ENCODE results near the gene CLCF1. TPM values are rescaled to one million over a fixed set of nuclear protein-coding genes. Genes with fewer than 3 reads are reported as not detected.

CLCF1 gene
- polyA plus RNA-seq, 1 donor from 2014 or later: not detected

DNA sequence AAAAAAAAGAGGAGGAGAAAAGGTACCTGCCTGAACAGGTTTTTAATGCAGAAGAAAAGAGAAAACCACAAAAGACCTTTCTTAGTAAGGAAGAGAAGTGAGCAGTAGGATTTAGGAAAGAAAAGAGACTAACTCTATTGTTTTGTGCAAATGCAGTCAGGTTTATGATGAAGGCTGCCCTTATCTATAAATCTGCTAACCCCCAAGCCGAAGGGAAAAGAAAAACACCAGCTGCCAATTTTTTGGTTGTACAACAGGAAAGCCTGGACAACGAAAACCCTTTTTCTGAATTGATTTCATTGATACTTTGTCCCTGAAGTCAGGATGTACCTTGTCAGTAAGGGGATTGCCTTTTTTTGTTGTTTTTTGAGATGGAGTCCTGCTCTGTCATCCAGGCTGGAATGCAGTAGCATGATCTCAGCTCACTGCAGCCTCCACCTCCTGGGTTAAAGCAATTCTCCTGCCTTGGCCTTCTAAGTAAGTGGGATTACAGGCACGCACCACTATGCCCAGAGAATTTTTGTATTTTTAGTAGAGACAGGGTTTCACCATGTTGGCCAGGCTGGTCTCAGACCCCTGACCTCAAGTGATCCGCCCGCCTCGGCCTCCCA lies 41.2 kb downstream of the CLCF1 start:
- Histone ChIP-seq H2AFZ (ENCODE audit: low read depth, low read length) (no peak overlapping the region), H3F3A (ENCODE audit: insufficient read depth, low read length, poor library complexity, severe bottlenecking) (no peaks in the 10 kb centered on the region)

DNA sequence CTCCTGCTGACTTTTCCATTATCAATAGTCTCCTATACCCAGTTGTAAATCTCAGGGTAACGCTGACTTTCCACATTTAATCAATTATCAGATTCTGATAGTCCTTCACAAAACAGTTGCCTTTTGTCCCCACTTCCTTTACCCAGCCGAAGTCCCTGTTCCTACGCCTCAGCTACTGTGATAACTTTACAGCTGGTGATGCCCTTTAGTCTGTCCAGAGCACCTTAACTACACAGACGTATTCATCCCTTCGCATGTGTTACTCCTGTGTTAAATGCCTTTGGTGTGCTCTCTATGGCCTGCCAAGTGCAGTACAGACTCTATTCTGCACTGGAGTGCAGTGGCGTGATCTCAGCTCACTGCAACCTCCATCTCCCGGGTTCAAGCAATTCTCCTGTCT lies 49.9 kb downstream of the CLCF1 start:
- TF ChIP-seq, protein P1, sequence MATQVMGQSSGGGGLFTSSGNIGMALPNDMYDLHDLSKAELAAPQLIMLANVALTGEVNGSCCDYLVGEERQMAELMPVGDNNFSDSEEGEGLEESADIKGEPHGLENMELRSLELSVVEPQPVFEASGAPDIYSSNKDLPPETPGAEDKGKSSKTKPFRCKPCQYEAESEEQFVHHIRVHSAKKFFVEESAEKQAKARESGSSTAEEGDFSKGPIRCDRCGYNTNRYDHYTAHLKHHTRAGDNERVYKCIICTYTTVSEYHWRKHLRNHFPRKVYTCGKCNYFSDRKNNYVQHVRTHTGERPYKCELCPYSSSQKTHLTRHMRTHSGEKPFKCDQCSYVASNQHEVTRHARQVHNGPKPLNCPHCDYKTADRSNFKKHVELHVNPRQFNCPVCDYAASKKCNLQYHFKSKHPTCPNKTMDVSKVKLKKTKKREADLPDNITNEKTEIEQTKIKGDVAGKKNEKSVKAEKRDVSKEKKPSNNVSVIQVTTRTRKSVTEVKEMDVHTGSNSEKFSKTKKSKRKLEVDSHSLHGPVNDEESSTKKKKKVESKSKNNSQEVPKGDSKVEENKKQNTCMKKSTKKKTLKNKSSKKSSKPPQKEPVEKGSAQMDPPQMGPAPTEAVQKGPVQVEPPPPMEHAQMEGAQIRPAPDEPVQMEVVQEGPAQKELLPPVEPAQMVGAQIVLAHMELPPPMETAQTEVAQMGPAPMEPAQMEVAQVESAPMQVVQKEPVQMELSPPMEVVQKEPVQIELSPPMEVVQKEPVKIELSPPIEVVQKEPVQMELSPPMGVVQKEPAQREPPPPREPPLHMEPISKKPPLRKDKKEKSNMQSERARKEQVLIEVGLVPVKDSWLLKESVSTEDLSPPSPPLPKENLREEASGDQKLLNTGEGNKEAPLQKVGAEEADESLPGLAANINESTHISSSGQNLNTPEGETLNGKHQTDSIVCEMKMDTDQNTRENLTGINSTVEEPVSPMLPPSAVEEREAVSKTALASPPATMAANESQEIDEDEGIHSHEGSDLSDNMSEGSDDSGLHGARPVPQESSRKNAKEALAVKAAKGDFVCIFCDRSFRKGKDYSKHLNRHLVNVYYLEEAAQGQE (IDR thresholded peaks at IDR 0.05; ENCODE audit: borderline replicate concordance): no peak
- TF ChIP-seq POLR2AphosphoS5 (IDR thresholded peaks at IDR 0.05): no peak
- TF ChIP-seq SMC3 (conservative IDR thresholded peaks at IDR 0.05; ENCODE audit: poor library complexity): no peak
- TF ChIP-seq EZH2 (IDR thresholded peaks at IDR 0.05; ENCODE audit: borderline replicate concordance, insufficient read depth, low read length, poor library complexity, severe bottlenecking): no peak
- TF ChIP-seq RAD21 (conservative IDR thresholded peaks at IDR 0.05): no peak
- TF ChIP-seq, protein P2, sequence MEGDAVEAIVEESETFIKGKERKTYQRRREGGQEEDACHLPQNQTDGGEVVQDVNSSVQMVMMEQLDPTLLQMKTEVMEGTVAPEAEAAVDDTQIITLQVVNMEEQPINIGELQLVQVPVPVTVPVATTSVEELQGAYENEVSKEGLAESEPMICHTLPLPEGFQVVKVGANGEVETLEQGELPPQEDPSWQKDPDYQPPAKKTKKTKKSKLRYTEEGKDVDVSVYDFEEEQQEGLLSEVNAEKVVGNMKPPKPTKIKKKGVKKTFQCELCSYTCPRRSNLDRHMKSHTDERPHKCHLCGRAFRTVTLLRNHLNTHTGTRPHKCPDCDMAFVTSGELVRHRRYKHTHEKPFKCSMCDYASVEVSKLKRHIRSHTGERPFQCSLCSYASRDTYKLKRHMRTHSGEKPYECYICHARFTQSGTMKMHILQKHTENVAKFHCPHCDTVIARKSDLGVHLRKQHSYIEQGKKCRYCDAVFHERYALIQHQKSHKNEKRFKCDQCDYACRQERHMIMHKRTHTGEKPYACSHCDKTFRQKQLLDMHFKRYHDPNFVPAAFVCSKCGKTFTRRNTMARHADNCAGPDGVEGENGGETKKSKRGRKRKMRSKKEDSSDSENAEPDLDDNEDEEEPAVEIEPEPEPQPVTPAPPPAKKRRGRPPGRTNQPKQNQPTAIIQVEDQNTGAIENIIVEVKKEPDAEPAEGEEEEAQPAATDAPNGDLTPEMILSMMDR (IDR thresholded peaks at IDR 0.05; ENCODE audit: poor library complexity, severe bottlenecking): no peak
- no peak for TF ChIP-seq MXI1 (conservative IDR thresholded peaks at IDR 0.05; ENCODE audit: poor library complexity, severe bottlenecking)
- TF ChIP-seq EP300 (conservative IDR thresholded peaks at IDR 0.05; ENCODE audit: poor library complexity, severe bottlenecking): no peak
- no peaks in the 10 kb centered on the region for H3F3A ChIP-seq (ENCODE audit: insufficient read depth, low read length, poor library complexity, severe bottlenecking)
- H3K4me2 ChIP-seq (ENCODE audit: low read length): no peak overlapping the region
- H3K9me3 ChIP-seq (ENCODE audit: low read length): no peaks in the 10 kb centered on the region
- H2AFZ ChIP-seq (ENCODE audit: low read depth, low read length): no peak overlapping the region
- peaks cover 9% of the 10 kb centered on the region for H3K79me2 ChIP-seq (replicated peaks; ENCODE audit: insufficient read depth, low read length)
- H3K9ac ChIP-seq (ENCODE audit: low read length): no peak overlapping the region
- H3K36me3 ChIP-seq (ENCODE audit: insufficient read depth, low read length): no peaks in the 10 kb centered on the region
- H4K20me1 ChIP-seq (ENCODE audit: insufficient read depth): no peaks in the 10 kb centered on the region
- H3K27me3 ChIP-seq (ENCODE audit: insufficient read depth, low read depth, low read length): no peaks in the 10 kb centered on the region
- no peak overlapping the region for H3K27ac ChIP-seq (ENCODE audit: low read length)
- no peaks in the 10 kb centered on the region for H3K9me2 ChIP-seq (ENCODE audit: insufficient read depth, low read length)
- H3K4me3 ChIP-seq (ENCODE audit: low read length): no peak overlapping the region

More for the DNA sequence above, 41.2 kb downstream of the CLCF1 start:
- H3K9ac ChIP-seq (ENCODE audit: low read length): no peak overlapping the region
- no peak overlapping the region for H3K4me3 ChIP-seq (ENCODE audit: low read length)
- H4K20me1 ChIP-seq (ENCODE audit: insufficient read depth): no peaks in the 10 kb centered on the region
- H3K36me3 ChIP-seq (ENCODE audit: insufficient read depth, low read length): no peaks in the 10 kb centered on the region
- H3K9me3 ChIP-seq (ENCODE audit: low read length): no peaks in the 10 kb centered on the region
- H3K79me2 ChIP-seq (replicated peaks; ENCODE audit: insufficient read depth, low read length): no peaks in the 10 kb centered on the region
- H3K27ac ChIP-seq (ENCODE audit: low read length): no peak overlapping the region
- no peaks in the 10 kb centered on the region for H3K9me2 ChIP-seq (ENCODE audit: insufficient read depth, low read length)
- no peaks in the 10 kb centered on the region for H3K27me3 ChIP-seq (ENCODE audit: insufficient read depth, low read depth, low read length)
- TF ChIP-seq EP300 (conservative IDR thresholded peaks at IDR 0.05; ENCODE audit: poor library complexity, severe bottlenecking) (no peak), MXI1 (conservative IDR thresholded peaks at IDR 0.05; ENCODE audit: poor library complexity, severe bottlenecking) (no peak), SMC3 (conservative IDR thresholded peaks at IDR 0.05; ENCODE audit: poor library complexity) (no peak), EZH2 (IDR thresholded peaks at IDR 0.05; ENCODE audit: borderline replicate concordance, insufficient read depth, low read length, poor library complexity, severe bottlenecking) (no peak), TAF1 (IDR thresholded peaks at IDR 0.05; ENCODE audit: low read depth) (no peak), POLR2AphosphoS5 (IDR thresholded peaks at IDR 0.05) (no peak), RAD21 (conservative IDR thresholded peaks at IDR 0.05) (no peak)
- TF ChIP-seq, protein P2 (IDR thresholded peaks at IDR 0.05; ENCODE audit: poor library complexity, severe bottlenecking): no peak
- TF ChIP-seq, protein P1 (IDR thresholded peaks at IDR 0.05; ENCODE audit: borderline replicate concordance): no peak
- no peak overlapping the region for H3K4me2 ChIP-seq (ENCODE audit: low read length)

Data from neural cell (in vitro differentiated cells).